Immature natural killer cell (primary cell): ENCODE data around the gene HAGHL. TPM values are rescaled to one million over a fixed set of nuclear protein-coding genes. Genes with fewer than 3 reads are reported as not detected.
"Not testable (repeated sequence)": the region's sequence is repeated elsewhere in the genome, so short reads cannot be mapped to it uniquely, and the experiment has no call there.

Experiments used
- DNase-seq, 3 donors: peaks; one replicate each; pipeline ENCODE4 v3.0.0; 2022; ENCODE audit warnings: mixed read lengths in 1 of 3
- H3K27ac Mint-ChIP-seq, 6 donors: one replicate each; pipeline ENCODE4 v1.8.0; 2020; ENCODE audit warnings: mixed read lengths in 6 of 6, mild to moderate bottlenecking in 5 of 6, inconsistent platforms in 4 of 6, moderate library complexity in 3 of 6
- H3K27me3 Mint-ChIP-seq, 3 donors: one replicate each; pipeline ENCODE4 v1.8.0; 2020 to 2021; ENCODE audit warnings: low read depth in 3 of 3, mild to moderate bottlenecking in 3 of 3, mixed read lengths in 3 of 3, moderate library complexity in 3 of 3, inconsistent platforms in 1 of 3
- H3K36me3 Mint-ChIP-seq, 3 donors: one replicate each; pipeline ENCODE4 v1.8.0; 2020; ENCODE audit warnings: mixed read lengths in 3 of 3, inconsistent platforms in 2 of 3, mild to moderate bottlenecking in 2 of 3
- H3K4me1 Mint-ChIP-seq, 2 donors: one replicate each; pipeline ENCODE4 v1.8.0; 2020; ENCODE audit warnings: inconsistent platforms in 2 of 2, mild to moderate bottlenecking in 2 of 2, mixed read lengths in 2 of 2, moderate library complexity in 1 of 2
- H3K4me3 Mint-ChIP-seq, 5 donors: one replicate each; pipeline ENCODE4 v1.8.0; 2020; ENCODE audit warnings: mild to moderate bottlenecking in 5 of 5, mixed read lengths in 5 of 5, inconsistent platforms in 3 of 5, moderate library complexity in 3 of 5
- H3K9me3 Mint-ChIP-seq, 6 donors: one replicate each; pipeline ENCODE4 v1.8.0; 2020; ENCODE audit warnings: mild to moderate bottlenecking in 6 of 6, mixed read lengths in 6 of 6, inconsistent platforms in 4 of 6, moderate library complexity in 3 of 6
- polyA plus RNA-seq, 3 donors: library from polyadenylated mRNA; unstranded; fragments of 300-500 nt; fragmentation: Illumina TruSeq; gene quantifications; one replicate each; pipeline ENCODE4 v1.2.3, GENCODE V29; 2021

HAGHL gene
- polyA plus RNA-seq, 3 donors from 2014 or later, result 6.4 to 12.0 (median 9.1) TPM

DNA sequence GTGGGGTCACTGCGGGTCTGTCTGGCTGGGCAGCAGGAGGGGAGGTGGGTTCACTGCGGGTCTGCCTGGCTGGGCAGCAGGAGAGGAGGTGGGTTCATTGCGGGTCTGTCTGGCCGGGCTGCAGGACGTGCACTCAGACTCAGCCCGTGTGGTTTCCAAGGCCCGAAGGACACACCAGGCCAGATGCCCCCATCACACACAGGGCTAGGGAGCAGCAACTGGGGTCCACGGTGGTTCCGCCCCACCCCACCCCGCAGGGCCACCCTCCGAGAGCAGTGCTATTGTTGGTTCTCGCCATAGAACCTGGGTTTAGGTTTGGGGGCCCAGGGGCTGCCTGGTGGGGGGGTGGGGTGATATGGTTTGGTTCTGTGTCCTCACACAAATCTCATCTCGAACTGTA lies 19.7 kb downstream of the HAGHL start:
- no peaks in the 10 kb centered on the region for H3K9me3 Mint-ChIP-seq
- no peak overlapping the region for H3K27ac Mint-ChIP-seq
- H3K4me3 Mint-ChIP-seq, result no peak overlapping the region
- DNase-seq, result no peak
- H3K4me1 Mint-ChIP-seq, result peaks cover 0 to 1% of the 10 kb centered on the region in 2 donors
- no peaks in the 10 kb centered on the region for H3K36me3 Mint-ChIP-seq
- H3K27me3 Mint-ChIP-seq, result peaks cover 0 to 3% (median 2%) of the 10 kb centered on the region in 3 donors

DNA sequence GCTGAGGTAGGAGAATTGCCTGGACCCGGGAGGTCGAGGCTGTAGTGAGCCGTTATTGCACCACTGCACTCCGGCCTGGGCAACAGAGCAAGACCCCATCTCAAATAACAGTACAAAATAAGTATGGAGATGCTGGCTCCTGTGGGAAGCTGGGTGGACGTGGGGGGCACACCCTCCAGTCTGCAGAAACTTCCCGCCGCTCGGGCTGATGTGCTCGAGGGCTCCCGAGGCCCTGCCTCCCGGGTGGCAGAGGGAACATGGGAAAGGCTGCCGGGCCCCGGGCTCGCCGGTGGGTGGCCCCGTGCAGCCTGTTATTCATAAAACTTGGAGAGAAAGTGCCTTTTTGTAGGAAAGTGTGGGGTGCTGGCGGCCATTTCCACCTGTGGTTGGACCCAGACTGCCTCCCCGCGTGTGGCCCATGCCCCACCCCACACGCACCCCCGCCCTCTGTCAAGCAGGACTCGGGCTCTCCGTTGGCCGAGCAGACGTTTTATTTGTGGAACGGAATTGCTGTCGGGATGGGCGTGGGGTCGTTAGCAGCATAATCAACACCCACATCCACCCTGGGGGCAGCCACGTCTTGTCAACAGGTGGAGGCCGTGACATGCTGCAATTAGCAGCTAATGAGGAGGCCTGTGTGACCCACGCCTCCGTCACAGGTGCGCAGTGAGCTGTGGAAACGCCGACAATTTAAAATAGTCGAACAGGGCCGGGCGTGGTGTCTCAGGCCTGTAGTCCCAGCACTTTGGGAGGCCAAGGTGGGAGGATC lies 21.3 kb downstream of the HAGHL start:
- DNase-seq, result no peak
- Mint-ChIP-seq H3K36me3 (no peaks in the 10 kb centered on the region), H3K4me1 (no peaks in the 10 kb centered on the region), H3K4me3 (no peak overlapping the region), H3K9me3 (no peaks in the 10 kb centered on the region), H3K27me3 (peaks cover 0 to 4% (median 2%) of the 10 kb centered on the region in 3 donors), H3K27ac (no peak overlapping the region)

DNA sequence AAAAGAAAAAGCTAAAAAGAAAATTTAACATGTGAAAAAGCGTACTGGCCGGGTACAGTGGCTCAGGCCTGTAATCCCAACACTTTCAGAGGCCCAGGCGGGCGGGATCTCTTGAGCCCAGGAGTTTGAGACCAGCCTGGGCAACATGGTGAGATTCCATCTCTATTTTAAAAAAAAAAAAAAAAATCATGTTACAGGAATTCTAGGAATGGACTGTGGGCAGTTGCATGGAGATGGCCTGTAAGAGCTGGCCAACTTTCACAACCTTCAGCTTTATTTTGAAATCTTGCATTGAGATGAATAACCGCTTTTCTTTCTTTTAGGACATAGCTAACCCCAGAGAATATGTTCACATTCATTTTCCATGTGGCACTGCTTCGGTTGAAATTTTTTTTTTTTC lies 22.1 kb downstream of the HAGHL start:
- Mint-ChIP-seq H3K27me3 (peaks cover 0 to 5% (median 2%) of the 10 kb centered on the region in 3 donors), H3K9me3 (no peaks in the 10 kb centered on the region), H3K27ac (no peak overlapping the region), H3K36me3 (no peaks in the 10 kb centered on the region), H3K4me1 (no peaks in the 10 kb centered on the region), H3K4me3 (no peak overlapping the region)
- DNase-seq, result no peak

DNA sequence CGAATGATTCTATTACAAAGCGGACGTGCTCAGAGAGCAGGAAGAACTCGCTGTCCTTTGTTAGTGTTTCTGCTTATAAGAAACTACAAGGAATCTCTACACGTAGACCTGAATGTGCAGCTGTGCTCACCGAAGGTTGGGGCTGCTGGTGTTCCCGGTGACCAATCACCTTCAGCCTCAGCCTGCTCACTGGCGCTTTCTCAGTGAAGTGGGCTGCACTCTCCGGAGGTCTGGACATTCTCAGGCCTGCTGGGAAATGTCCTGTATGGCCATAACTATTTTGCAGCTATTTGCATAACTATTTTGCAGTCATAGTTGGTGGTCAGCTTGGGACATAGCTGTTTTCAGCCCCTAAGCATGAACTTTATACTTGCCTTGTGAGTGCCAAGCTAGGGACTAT lies 23.6 kb downstream of the HAGHL start:
- Mint-ChIP-seq H3K4me1 (no peaks in the 10 kb centered on the region), H3K4me3 (no peak overlapping the region), H3K27ac (no peak overlapping the region)

DNA sequence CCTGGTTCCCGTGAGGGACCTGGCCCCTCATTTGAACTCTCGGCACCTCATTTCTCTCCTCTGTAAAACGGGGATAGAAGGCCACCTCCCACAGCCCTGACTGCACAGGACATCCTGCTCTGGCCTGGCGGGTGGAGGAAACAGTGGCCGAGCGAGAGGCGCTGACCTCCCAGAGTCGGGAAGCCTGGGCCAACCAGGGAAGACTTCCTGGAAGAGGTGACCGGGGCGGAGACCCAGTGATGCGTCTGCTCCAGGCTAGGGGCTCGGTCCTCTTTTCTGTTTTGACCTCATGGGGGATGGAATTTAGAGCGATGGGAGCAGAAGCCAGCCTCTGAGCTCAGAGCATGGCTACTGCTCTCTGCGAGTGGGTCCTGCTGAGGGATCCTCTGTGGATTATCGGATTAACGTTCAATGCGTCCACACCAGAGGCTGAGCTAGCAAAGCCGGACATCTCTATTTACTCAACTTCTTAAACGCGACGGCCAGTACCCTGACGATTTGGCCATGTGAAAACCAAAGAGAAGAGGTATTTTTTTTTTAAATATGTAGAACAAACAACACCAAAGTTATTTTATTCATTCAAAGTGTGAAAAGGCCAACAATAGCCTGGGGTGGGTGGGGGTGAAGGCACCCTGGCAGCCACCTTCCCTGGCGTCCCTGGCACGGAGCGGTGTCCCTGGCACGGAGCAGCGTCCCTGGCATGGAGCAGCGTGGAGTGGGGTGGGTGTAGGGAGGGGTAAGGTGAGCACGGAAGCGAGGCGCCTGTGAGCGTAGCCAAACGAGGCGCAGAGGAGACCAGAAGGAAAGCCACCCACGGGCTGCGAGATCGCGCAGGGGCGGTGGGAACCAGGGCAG lies 24.5 kb downstream of the HAGHL start:
- H3K27ac Mint-ChIP-seq, result no peak overlapping the region
- no peak overlapping the region for H3K4me3 Mint-ChIP-seq
- no peaks in the 10 kb centered on the region for H3K9me3 Mint-ChIP-seq

More for the DNA sequence above, 23.6 kb downstream of the HAGHL start:
- Mint-ChIP-seq H3K9me3 (no peaks in the 10 kb centered on the region), H3K27me3 (peaks cover 0 to 5% (median 2%) of the 10 kb centered on the region in 3 donors), H3K36me3 (no peaks in the 10 kb centered on the region)
- no peak for DNase-seq

DNA sequence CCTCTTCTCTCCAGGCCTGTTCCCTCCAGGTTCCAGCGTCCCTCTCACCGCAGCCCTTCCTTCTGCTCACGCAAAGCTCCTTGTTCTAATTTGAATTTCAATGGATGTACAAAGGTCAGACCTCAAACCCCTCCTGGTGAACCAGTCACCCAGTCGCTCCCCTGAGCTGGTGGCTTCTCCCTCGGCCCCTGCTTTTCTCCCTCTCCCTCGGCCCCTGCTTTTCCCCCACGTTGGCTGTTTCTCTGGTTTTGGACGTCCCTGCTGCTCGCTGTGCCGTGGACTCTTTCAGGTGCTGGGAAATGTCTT lies 25.1 kb downstream of the HAGHL start:
- no peak overlapping the region for H3K27ac Mint-ChIP-seq
- no peak overlapping the region for H3K4me3 Mint-ChIP-seq
- DNase-seq, result no peak
- no peaks in the 10 kb centered on the region for H3K36me3 Mint-ChIP-seq
- no peaks in the 10 kb centered on the region for H3K4me1 Mint-ChIP-seq
- no peaks in the 10 kb centered on the region for H3K9me3 Mint-ChIP-seq
- H3K27me3 Mint-ChIP-seq, result peaks cover 0 to 5% (median 0%) of the 10 kb centered on the region in 3 donors

More for the DNA sequence above, 24.5 kb downstream of the HAGHL start:
- Mint-ChIP-seq H3K36me3 (no peaks in the 10 kb centered on the region), H3K4me1 (no peaks in the 10 kb centered on the region), H3K27me3 (peaks cover 0 to 5% (median 2%) of the 10 kb centered on the region in 3 donors)
- no peak for DNase-seq

DNA sequence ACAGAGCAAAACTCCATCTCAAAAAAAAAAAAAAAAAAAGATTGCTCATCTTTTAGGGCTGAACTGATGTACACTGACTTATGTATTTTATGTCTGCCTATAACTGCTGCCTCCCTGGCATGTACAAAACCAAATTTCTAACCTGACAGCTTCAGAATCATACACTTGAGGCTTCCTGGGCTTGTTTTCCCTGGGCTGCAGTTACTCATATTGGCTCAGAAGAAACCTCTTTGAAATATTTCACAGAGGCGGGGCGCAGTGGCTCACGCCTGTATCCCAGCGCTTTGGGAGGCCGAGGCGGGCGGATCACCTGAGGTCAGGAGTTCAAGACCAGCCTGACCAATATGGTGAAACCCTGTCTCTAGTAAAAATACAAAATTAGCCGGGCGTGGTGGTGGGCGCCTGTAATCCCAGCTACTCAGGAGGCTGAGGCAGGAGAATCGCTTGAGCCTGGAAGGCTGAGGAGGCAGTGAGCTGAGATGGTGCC lies 27.3 kb downstream of the HAGHL start:
- H3K27ac Mint-ChIP-seq, DNase-seq, H3K4me1 Mint-ChIP-seq, H3K4me3 Mint-ChIP-seq, H3K27me3 Mint-ChIP-seq, H3K9me3 Mint-ChIP-seq, H3K36me3 Mint-ChIP-seq: not testable (repeated sequence)

DNA sequence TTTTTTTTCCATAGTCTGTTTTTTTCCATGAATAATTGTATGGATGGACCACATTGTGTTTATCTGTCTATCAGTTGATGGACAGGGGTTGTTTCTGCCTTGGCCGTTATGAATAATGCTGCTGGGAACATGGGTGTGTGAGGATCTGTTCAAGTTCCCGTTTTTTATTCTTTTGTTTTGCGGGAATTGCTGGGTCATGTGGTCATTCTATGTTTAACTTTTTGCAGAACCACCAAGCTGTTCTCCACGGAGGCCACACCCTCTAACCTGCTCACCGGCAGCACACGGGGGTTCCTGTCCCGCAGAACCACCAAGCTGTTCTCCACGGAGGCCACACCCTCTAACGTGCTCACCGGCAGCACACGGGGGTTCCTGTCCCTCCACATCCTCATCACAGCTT lies 27.8 kb downstream of the HAGHL start:
- peaks cover 0 to 5% (median 0%) of the 10 kb centered on the region in 3 donors for H3K27me3 Mint-ChIP-seq
- H3K9me3 Mint-ChIP-seq, result no peaks in the 10 kb centered on the region
- H3K36me3 Mint-ChIP-seq, result no peaks in the 10 kb centered on the region
- DNase-seq, result no peak
- H3K4me3 Mint-ChIP-seq, result no peak overlapping the region
- no peaks in the 10 kb centered on the region for H3K4me1 Mint-ChIP-seq
- H3K27ac Mint-ChIP-seq, result no peak overlapping the region

DNA sequence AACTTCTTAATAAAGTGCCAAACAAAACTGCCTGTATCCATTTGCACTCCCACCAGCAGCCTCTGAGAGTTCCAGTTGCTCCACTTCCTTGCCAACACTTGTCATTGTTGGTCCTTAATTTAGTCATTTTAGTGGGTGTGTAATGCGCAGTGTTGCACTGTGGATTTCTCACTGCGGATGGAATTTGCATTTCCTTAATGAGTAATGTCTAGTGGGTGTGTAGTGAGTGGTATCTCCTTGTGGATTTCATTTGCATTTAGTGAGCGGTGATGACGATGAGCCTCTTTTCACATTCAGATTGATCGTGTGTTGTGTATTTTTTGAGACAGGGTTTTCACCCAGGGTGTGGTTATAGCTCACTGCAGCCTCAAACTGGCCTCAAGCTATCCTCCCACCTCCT lies 29.5 kb downstream of the HAGHL start:
- Mint-ChIP-seq H3K9me3 (no peaks in the 10 kb centered on the region), H3K27ac (no peak overlapping the region), H3K4me3 (no peak overlapping the region), H3K4me1 (no peaks in the 10 kb centered on the region), H3K27me3 (peaks cover 0 to 4% (median 0%) of the 10 kb centered on the region in 3 donors), H3K36me3 (no peaks in the 10 kb centered on the region)
- no peak for DNase-seq

DNA sequence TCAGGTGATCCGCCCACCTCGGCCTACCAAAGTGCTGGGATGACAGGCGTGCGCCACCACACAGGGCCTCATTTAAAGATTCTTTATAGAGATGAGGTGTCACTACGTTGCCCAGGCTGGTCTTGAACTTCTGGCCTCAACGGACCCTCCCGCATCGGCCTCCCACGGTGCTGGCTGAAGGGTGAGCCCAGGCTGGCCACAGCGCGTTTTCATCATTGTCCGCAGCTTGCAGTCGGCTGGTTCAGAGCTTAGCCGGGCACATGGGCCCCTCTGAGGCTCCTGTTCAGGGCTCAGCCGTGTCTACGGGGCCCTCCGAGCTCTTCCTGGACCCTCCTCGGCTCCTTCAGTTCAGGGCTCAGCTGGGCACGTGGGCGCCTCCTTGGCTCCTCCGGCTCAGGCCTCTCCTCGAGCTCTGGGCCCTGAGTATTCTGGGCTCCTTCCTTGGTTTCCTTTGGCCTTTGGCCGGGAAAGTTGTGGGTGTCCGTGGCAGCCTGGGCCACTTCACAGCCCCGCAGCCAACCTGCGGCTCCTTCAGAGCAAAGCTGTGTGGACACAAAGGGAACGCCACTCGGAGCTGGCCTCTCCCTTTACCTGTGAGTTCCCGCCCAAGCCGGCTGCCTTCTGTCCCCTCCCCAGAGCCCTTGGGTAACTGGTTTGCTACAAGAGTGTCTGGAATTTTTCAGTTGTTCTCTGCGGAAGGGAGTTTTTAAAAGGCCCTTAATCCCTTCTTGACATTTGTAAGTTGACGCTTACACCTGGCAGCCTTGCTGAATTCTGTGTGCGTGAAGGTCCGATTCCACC lies 32.4 kb downstream of the HAGHL start:
- Mint-ChIP-seq H3K4me3 (no peak overlapping the region), H3K9me3 (no peaks in the 10 kb centered on the region), H3K4me1 (no peaks in the 10 kb centered on the region), H3K27me3 (no peaks in the 10 kb centered on the region), H3K27ac (no peak overlapping the region), H3K36me3 (no peaks in the 10 kb centered on the region)
- no peak for DNase-seq

DNA sequence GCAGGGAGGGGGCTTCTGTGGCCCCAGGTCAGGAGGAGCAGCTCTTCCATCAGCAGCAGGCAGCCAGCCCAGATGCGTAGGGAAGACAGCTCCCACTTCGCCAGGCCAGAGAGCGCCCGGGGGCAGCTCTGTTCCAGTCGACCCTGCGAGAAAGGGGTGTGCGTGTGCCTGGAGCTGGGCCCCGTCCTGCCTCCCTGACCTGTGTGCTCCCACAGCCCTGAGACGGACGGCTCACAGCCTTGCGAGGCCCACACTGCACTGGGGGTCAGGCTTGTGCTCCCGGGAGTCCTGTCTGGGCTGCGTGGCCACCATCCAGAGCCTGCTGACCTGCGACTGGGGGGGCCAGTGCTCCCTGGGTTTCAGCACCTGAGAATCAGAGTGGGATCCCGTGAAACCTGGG lies 33.2 kb downstream of the HAGHL start:
- no peak for DNase-seq
- Mint-ChIP-seq H3K4me3 (no peak overlapping the region), H3K27ac (no peak overlapping the region), H3K9me3 (no peaks in the 10 kb centered on the region), H3K4me1 (no peaks in the 10 kb centered on the region), H3K36me3 (no peaks in the 10 kb centered on the region), H3K27me3 (no peaks in the 10 kb centered on the region)

DNA sequence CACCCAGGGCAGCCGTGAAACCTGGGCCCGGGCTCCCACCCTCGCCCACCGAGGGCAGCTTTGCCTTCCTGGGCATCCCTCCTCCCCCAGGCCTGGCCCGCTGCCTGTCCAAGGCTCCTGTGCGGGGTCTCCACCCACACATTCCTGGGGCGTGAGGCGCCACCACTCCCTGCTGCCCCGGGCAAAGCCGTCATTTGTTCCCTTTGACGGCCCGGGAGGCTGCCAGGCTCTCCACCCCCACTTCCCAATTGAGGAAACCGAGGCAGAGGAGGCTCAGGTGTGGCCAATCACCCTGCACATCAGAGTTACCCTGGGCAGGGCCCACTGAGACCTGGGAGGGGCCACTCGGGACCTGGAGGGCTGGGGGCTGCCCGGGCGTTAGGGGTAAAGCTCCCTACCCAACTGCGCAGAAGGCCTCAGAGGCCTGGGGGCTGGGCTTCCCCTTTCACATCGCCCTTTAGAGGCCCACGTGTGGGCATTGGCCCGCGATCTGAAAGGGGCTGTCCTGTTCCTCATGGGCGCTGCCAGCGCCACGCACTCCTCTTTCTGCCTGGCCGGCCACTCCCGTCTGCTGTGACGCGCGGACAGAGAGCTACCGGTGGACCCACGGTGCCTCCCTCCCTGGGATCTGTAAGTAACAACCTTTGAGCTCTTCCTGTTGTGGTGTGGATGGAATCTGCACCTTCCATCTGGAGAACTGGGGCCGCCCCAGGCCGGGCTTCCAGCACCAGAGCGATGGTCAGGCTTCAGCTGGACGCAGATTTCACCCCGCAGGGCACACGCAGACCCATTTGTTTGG lies 33.8 kb downstream of the HAGHL start, which contains the start of gene MSLN:
MSLN (plus strand) TSS at position 190 of the 799 bp plus-strand sequence. CDS start 1,947 bp downstream, outside the sequence.
- Mint-ChIP-seq H3K27ac (no peak within 1 kb of the TSS), H3K27me3 (no peaks in the 10 kb centered on the region), H3K4me1 (no peaks in the 10 kb centered on the region), H3K36me3 (no peaks in the 10 kb centered on the region), H3K4me3 (no peak within 1 kb of the TSS), H3K9me3 (no peaks in the 10 kb centered on the region)
- DNase-seq, result no peak
